ENCODE measurements around the gene NMT2. TPM values are rescaled to one million over a fixed set of nuclear protein-coding genes. Genes with fewer than 3 reads are reported as not detected.

NMT2 gene
- polyA plus RNA-seq, 6 donors from 2014 or later = 3.7 to 7.3 (median 5.4) TPM

GRCh38 chr10:15169555-15170401, 1.3 kb upstream of the NMT2 start:
- DNase-seq (no peak), ATAC-seq (ENCODE audit: low read depth in 2 of 2) (no peak)
- Mint-ChIP-seq H3K27me3 (peaks cover 0 to 4% (median 0%) of the 10 kb centered on the region in 3 donors), H3K4me1 (peaks cover 21 to 25% (median 24%) of the 10 kb centered on the region in 3 donors), H3K27ac (peak overlapping the region in 4 of 6 donors; percentile 12 to 75 (median 59)), H3K9me3 (no peaks in the 10 kb centered on the region), H3K36me3 (no peaks in the 10 kb centered on the region), H3K4me3 (peak overlapping the region; percentile 22 to 88 (median 63))

- peak overlapping the region in 7 of 8 donors; percentile 60 to 88 (median 73) for H3K4me3 Mint-ChIP-seq
- H3K27ac Mint-ChIP-seq = peak overlapping the region in 4 of 6 donors; percentile 54 to 86 (median 70)
- H3K27me3 Mint-ChIP-seq = peaks cover 0 to 4% (median 0%) of the 10 kb centered on the region in 3 donors
- peak; percentile 88 for DNase-seq
- ATAC-seq (ENCODE audit: low read depth in 2 of 2) = peak; percentile 52 to 62
- no peaks in the 10 kb centered on the region for H3K36me3 Mint-ChIP-seq
- H3K9me3 Mint-ChIP-seq = no peaks in the 10 kb centered on the region
- peaks cover 21 to 26% (median 24%) of the 10 kb centered on the region in 3 donors for H3K4me1 Mint-ChIP-seq
These were observed 477 bp upstream of the NMT2 start for GRCh38 chr10:15168786-15169554.

- no peaks in the 10 kb centered on the region for H3K27me3 Mint-ChIP-seq
- H3K4me3 Mint-ChIP-seq = peak overlapping the region; percentile 83 to 97 (median 88)
- ATAC-seq (ENCODE audit: low read depth in 2 of 2) (peak; percentile 41 to 50), DNase-seq (peak; percentile 56)
- H3K4me1 Mint-ChIP-seq = peaks cover 21 to 38% (median 24%) of the 10 kb centered on the region in 3 donors
- no peaks in the 10 kb centered on the region for H3K9me3 Mint-ChIP-seq
- peak overlapping the region in 4 of 6 donors; percentile 69 to 88 (median 83) for H3K27ac Mint-ChIP-seq
- H3K36me3 Mint-ChIP-seq = no peaks in the 10 kb centered on the region
These were observed 842 bp downstream of the NMT2 start for GRCh38 chr10:15167411-15168290.

- Mint-ChIP-seq H3K27ac (peak overlapping the region in 1 of 6 donors; percentile 9), H3K4me3 (peak overlapping the region in 4 of 8 donors; percentile 59 to 88 (median 86)), H3K36me3 (no peaks in the 10 kb centered on the region), H3K9me3 (no peaks in the 10 kb centered on the region), H3K27me3 (no peaks in the 10 kb centered on the region), H3K4me1 (peaks cover 21 to 38% (median 24%) of the 10 kb centered on the region in 3 donors)
- DNase-seq (no peak), ATAC-seq (ENCODE audit: low read depth in 2 of 2) (no peak)
These were observed 2.2 kb downstream of the NMT2 start for GRCh38 chr10:15166325-15166724.

GRCh38 chr10:15163253-15163828, 5.2 kb downstream of the NMT2 start:
- H3K36me3 Mint-ChIP-seq = no peaks in the 10 kb centered on the region
- ATAC-seq (ENCODE audit: low read depth in 2 of 2) = no peak
- H3K27me3 Mint-ChIP-seq = no peaks in the 10 kb centered on the region
- peak overlapping the region in 1 of 8 donors; percentile 17 for H3K4me3 Mint-ChIP-seq
- DNase-seq = no peak
- H3K4me1 Mint-ChIP-seq = peaks cover 8 to 24% (median 12%) of the 10 kb centered on the region in 3 donors
- peak overlapping the region in 1 of 6 donors; percentile 44 for H3K27ac Mint-ChIP-seq
- H3K9me3 Mint-ChIP-seq = no peaks in the 10 kb centered on the region

- DNase-seq (no peak), ATAC-seq (ENCODE audit: low read depth in 2 of 2) (no peak)
- H3K9me3 Mint-ChIP-seq = no peaks in the 10 kb centered on the region
- H3K36me3 Mint-ChIP-seq = no peaks in the 10 kb centered on the region
- peaks cover 0 to 12% (median 5%) of the 10 kb centered on the region in 3 donors for H3K4me1 Mint-ChIP-seq
- no peaks in the 10 kb centered on the region for H3K27me3 Mint-ChIP-seq
- no peak overlapping the region for H3K27ac Mint-ChIP-seq
- H3K4me3 Mint-ChIP-seq = no peak overlapping the region
These were observed 9.5 kb downstream of the NMT2 start for GRCh38 chr10:15158972-15159371.

- H3K27ac Mint-ChIP-seq = no peak overlapping the region
- peaks cover 0 to 7% (median 5%) of the 10 kb centered on the region in 3 donors for H3K4me1 Mint-ChIP-seq
- ATAC-seq (ENCODE audit: low read depth in 2 of 2) (no peak), DNase-seq (no peak)
- no peaks in the 10 kb centered on the region for H3K9me3 Mint-ChIP-seq
- no peaks in the 10 kb centered on the region for H3K27me3 Mint-ChIP-seq
- no peak overlapping the region for H3K4me3 Mint-ChIP-seq
- no peaks in the 10 kb centered on the region for H3K36me3 Mint-ChIP-seq
These were observed 10.0 kb downstream of the NMT2 start for GRCh38 chr10:15158448-15158847.

GRCh38 chr10:15155978-15156656, 12.4 kb downstream of the NMT2 start:
- H3K27me3 Mint-ChIP-seq = no peaks in the 10 kb centered on the region
- H3K4me3 Mint-ChIP-seq = no peak overlapping the region
- ATAC-seq (ENCODE audit: low read depth in 2 of 2) = no peak
- H3K36me3 Mint-ChIP-seq = no peaks in the 10 kb centered on the region
- H3K4me1 Mint-ChIP-seq = peaks cover 0 to 5% (median 0%) of the 10 kb centered on the region in 3 donors
- DNase-seq = no peak
- H3K27ac Mint-ChIP-seq = no peak overlapping the region
- H3K9me3 Mint-ChIP-seq = no peaks in the 10 kb centered on the region

- Mint-ChIP-seq H3K27ac (peak overlapping the region in 1 of 6 donors; percentile 20), H3K4me1 (no peaks in the 10 kb centered on the region), H3K4me3 (no peak overlapping the region), H3K36me3 (no peaks in the 10 kb centered on the region), H3K27me3 (no peaks in the 10 kb centered on the region), H3K9me3 (peaks cover 0 to 2% (median 0%) of the 10 kb centered on the region in 7 donors)
- ATAC-seq (ENCODE audit: low read depth in 2 of 2) (no peak), DNase-seq (no peak)
These were observed 15.9 kb downstream of the NMT2 start for GRCh38 chr10:15152556-15152955.

GRCh38 chr10:15150563-15150962, 17.9 kb downstream of the NMT2 start:
- Mint-ChIP-seq H3K4me1 (peaks cover 0 to 5% (median 0%) of the 10 kb centered on the region in 3 donors), H3K4me3 (no peak overlapping the region), H3K27me3 (no peaks in the 10 kb centered on the region), H3K36me3 (no peaks in the 10 kb centered on the region), H3K9me3 (peaks cover 0 to 2% (median 0%) of the 10 kb centered on the region in 7 donors), H3K27ac (peak overlapping the region in 1 of 6 donors; percentile 21)
- no peak for ATAC-seq (ENCODE audit: low read depth in 2 of 2)
- no peak for DNase-seq

GRCh38 chr10:15149042-15149771, 19.3 kb downstream of the NMT2 start:
- H3K4me3 Mint-ChIP-seq = no peak overlapping the region
- no peaks in the 10 kb centered on the region for H3K36me3 Mint-ChIP-seq
- peaks cover 0 to 5% (median 0%) of the 10 kb centered on the region in 3 donors for H3K4me1 Mint-ChIP-seq
- no peak for ATAC-seq (ENCODE audit: low read depth in 2 of 2)
- H3K9me3 Mint-ChIP-seq = peaks cover 0 to 2% (median 0%) of the 10 kb centered on the region in 7 donors
- H3K27me3 Mint-ChIP-seq = no peaks in the 10 kb centered on the region
- no peak for DNase-seq
- no peak overlapping the region for H3K27ac Mint-ChIP-seq

Data from naive B cell (primary cell).